GM19452 (cell line): ENCODE results near the gene TRIO.

Source experiments
- ATAC-seq: cut with Tn5 transposase; IDR thresholded peaks from one replicate; pipeline ENCODE4 v1.9.1; 2021; ENCODE audit not compliant: unreplicated experiment

TRIO gene

GRCh38 chr5:14443671-14444093 lies 300.5 kb downstream of the TRIO start:
- no peak for ATAC-seq

DNA sequence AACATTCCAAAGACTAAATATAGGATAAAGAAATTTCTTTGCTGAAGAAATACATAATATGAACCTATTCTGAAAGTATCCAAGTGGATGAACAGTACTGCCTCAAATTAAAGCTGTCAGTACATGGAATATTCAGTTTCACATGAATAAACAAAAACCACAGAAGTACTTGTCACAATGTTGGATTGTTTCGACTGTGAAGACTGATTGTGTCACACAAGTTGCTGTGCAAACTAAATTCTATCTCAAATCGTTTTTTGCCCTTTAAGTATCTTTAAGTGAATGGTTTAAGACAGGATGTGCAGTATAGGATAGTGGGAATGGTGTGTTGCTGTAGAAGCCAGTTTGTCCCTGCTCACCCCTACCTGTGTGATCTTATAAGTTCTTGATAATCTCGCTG lies 301.0 kb downstream of the TRIO start:
- ATAC-seq: no peak

GRCh38 chr5:14445013-14445412 lies 301.9 kb downstream of the TRIO start:
- no peak for ATAC-seq

DNA sequence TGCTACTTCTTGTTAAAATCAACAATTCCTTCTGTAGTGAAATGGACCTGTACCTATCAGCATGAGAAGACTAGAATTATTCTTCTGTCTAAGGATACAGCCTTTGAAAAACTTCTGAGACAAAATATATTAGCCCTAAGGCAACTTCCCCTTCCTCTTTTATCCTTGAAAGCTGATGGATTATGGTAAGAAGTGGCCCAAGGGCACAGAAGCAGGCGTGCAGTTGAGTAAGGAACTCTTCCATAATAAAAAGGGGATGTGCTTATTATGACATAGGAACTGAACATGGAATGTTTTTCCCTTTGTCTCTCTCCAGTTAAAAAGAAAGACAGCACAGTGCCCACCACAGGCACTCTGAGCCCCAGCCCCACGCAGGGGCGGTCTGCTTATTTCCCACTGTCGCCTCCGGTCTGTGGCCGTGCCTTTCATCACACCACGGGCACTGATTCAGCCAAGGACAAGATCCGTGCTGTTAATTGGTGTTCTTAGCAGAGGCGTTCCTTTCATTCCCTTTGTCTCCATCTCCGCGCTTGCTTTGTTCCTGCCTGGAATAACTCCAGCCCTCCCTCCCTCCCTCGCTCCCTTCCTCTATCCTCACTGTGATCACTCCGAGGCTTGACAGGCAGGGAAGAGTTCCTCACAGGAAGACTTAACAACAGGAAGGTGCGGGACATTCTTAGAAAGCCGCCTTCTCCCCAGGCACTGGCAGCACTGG lies 302.6 kb downstream of the TRIO start:
- ATAC-seq: no peak

- ATAC-seq: no peak
Measured at GRCh38 chr5:14447958-14448911, 305.1 kb downstream of the TRIO start.

GRCh38 chr5:14449052-14449661 lies 306.0 kb downstream of the TRIO start:
- no peak for ATAC-seq

GRCh38 chr5:14450018-14450524 lies 306.9 kb downstream of the TRIO start:
- no peak for ATAC-seq

GRCh38 chr5:14450742-14451141 lies 307.6 kb downstream of the TRIO start:
- ATAC-seq: no peak

GRCh38 chr5:14451871-14452270 lies 308.7 kb downstream of the TRIO start:
- no peak for ATAC-seq

- no peak for ATAC-seq
Measured at GRCh38 chr5:14452685-14453454, 309.7 kb downstream of the TRIO start.

- no peak for ATAC-seq
Measured at GRCh38 chr5:14453481-14453880, 310.3 kb downstream of the TRIO start.

GRCh38 chr5:14455814-14456321 lies 312.7 kb downstream of the TRIO start:
- no peak for ATAC-seq

DNA sequence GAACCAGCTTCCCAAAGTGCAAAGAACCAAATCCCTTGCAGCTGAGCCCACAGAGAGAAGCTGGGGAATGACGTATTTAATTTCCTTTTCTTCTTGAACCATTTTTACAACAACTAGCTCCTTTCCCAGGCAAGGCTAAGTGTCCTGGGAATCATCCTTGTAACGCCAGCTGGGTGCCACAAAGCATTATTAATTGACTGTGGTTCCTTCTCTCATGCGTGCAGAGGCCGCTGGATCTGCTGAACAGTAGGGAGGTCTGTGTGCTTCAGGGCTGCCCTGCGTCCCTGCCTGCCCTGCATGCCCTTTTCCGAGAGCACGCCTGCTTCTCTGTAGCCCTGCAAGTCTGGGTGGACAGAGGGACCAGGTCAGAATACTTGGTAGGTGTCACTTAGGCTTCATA lies 314.3 kb downstream of the TRIO start:
- ATAC-seq: no peak

DNA sequence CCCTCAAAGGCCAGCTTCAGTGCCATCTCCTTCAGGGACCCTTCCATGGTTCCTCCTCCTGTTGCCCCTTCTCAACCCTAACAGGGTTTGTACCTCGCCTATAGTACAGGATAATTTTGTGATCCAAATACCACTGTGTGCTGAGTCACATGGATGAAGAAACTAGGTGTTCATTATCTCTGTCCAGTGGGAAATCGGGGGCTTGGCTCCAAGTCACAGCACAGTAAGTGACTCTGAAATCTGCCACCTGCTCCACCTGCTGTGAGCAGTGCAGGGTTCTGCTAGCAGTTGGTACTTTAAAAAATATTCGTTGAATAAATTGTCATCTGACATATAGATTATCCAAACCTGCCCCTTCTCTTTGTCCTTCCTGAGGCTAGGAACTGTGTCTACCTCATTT lies 315.3 kb downstream of the TRIO start:
- ATAC-seq: no peak

GRCh38 chr5:14460844-14461398 lies 317.8 kb downstream of the TRIO start:
- ATAC-seq: no peak

GRCh38 chr5:14462681-14463080 lies 319.5 kb downstream of the TRIO start:
- no peak for ATAC-seq

DNA sequence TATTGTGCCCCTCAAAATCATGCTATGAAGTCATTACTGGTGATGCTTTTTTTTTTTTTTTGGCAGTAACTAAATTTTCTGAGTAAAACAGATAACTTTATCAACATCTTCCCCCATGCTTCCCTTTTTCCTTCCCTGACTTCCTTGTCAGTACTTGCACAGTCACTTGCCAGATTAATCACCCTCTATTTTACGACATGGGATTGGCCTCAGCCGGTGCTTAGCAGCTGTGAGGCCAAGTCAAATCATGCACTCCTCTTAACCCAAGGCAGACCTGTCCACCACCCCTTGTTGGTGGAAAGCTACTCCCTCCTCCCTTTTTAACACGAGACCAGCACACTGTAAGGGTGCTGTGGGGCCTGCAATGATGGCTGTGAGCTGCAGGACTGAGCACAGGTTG lies 320.5 kb downstream of the TRIO start:
- ATAC-seq: no peak

DNA sequence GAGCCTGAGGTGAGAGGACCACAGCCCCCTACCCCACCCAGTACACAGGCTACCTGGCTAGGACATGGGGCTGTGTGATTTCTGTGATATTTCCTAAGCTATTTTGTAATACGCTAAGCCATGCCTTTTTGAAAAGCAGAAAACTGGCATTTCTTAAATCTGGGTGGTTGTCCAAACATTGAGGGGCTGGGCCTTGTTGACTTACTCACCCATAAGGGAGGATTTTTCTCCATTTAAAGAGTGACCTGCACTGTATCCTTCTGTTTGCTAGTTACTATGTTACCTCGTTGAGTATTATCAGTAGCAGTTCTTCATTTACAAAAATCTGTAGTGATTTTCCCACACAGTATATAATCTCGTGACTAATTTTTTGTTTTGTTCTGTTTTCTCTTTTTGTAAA lies 321.0 kb downstream of the TRIO start:
- no peak for ATAC-seq

DNA sequence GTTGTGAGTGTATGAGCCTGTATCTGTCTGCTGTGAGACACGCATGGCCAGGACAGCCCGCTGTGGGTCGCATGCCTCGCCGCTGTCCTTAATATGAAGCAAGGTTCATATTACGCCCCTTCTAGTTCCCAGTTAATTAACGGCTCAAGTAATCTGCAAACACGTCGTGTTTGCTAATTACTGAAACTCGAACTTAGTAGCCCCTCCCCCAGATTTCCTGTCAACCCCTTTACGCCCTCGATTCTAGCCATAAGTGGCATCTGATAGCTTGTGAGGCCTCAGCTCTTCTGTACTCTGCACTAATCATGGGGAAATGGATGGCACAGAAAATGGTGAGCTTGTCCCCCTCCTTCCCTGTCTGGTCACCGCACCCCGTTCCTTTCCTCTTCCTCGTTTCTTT lies 321.5 kb downstream of the TRIO start:
- no peak for ATAC-seq

DNA sequence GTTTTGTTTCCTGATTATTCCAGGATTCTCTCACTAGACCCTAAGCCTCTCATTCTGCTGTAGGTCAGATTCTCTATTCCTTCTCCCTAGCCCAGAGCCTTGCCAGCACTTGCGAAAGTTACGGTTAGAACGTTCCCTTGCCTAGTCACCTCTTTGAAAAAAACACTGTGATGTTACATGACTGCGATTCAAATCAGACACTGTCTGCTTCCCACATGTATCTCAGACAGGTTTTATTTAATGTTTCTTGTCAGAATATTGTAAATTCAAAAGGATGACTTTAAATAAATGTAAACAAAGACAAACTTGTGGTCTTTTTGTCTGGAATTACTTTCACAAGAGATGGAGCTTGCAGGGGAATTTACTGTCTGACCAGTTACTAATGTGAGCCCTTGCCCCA lies 322.0 kb downstream of the TRIO start:
- ATAC-seq: no peak
